T-cell (primary cell): ENCODE results near the gene HACD4. TPM values are rescaled to one million over a fixed set of nuclear protein-coding genes. Genes with fewer than 3 reads are reported as not detected.
"Not testable (repeated sequence)": the region's sequence is repeated elsewhere in the genome, so short reads cannot be mapped to it uniquely, and the experiment has no call there.

Experiments used
- ATAC-seq, 4 experiments: fragments of 200-7000 bp in 3 of 4; fragments of 150-1000 bp in 1 of 4; cut with Tn5 transposase; replicated peaks in 1 of 4; 1 replicate in 3 of 4; 2 replicates in 1 of 4; pipeline ENCODE4 v1.10.0; 2021; ENCODE audit warnings: moderate library complexity in 3 of 4, mild to moderate bottlenecking in 2 of 4, moderate number of reproducible peaks in 1 of 4
- CTCF ChIA-PET, 2 donors: fragments of 300-600 bp; sonication (Branson Sonifier 250); formaldehyde crosslinking; loops; one replicate each; lab custom pipeline; 2022; ENCODE audit warnings: antibody characterized with exemption in 2 of 2; lab: Charles Lee
- POLR2A ChIA-PET, 2 donors: fragments of 300-600 bp; sonication (Branson Sonifier 250); formaldehyde crosslinking; loops; one replicate each; lab custom pipeline; 2022; ENCODE audit warnings: antibody characterized with exemption in 2 of 2; lab: Charles Lee
- DNase-seq, 35 experiments: peaks; one replicate each; pipeline versions ENCODE4 v3.0.0 to v3.0.0-alpha.2; 2013 to 2023
- H3K27ac ChIP-seq: one replicate; pipeline ENCODE4 v1.5.1; 2013; ENCODE audit warnings: low read length
- H3K27me3 ChIP-seq, 2 experiments: replicated peaks in 1 of 2; 1 replicate in 1 of 2; 2 replicates in 1 of 2; pipeline versions ENCODE4 v1.6.1 to v1.7.0; 2013; ENCODE audit warnings: low read length in 1 of 2, mixed read lengths in 1 of 2; ENCODE audit not compliant: control insufficient read depth in 2 of 2, insufficient read depth in 2 of 2; ENCODE audit errors: extremely low read depth in 1 of 2
- H3K36me3 ChIP-seq, 2 donors: 1 replicate in 1 of 2; 2 replicates in 1 of 2; pipeline versions ENCODE4 v1.6.1 to v1.7.0; 2013; ENCODE audit warnings: low read length in 1 of 2; ENCODE audit not compliant: control insufficient read depth in 2 of 2, insufficient read depth in 1 of 2; ENCODE audit errors: extremely low read depth in 1 of 2
- H3K4me1 ChIP-seq, 2 experiments: 1 replicate in 1 of 2; 2 replicates in 1 of 2; pipeline versions ENCODE4 v1.6.1 to v1.7.0; 2013; ENCODE audit warnings: low read length in 2 of 2, mixed read lengths in 1 of 2; ENCODE audit not compliant: insufficient read depth in 2 of 2, control insufficient read depth in 1 of 2; ENCODE audit errors: extremely low read depth in 1 of 2
- H3K4me3 ChIP-seq, 2 donors: 1 replicate in 1 of 2; 2 replicates in 1 of 2; pipeline versions ENCODE4 v1.5.1 to v1.7.0; 2013; ENCODE audit warnings: mild to moderate bottlenecking in 2 of 2, low read length in 1 of 2, moderate library complexity in 1 of 2; ENCODE audit not compliant: control insufficient read depth in 1 of 2; ENCODE audit errors: extremely low read depth in 1 of 2
- H3K9me3 ChIP-seq: 2 replicates; pipeline ENCODE4 v1.7.0; 2013
- H3K27ac Mint-ChIP-seq, 2 donors: one replicate each; pipeline ENCODE4 v1.8.0; 2020 to 2021; ENCODE audit warnings: mild to moderate bottlenecking in 2 of 2, mixed read lengths in 2 of 2
- H3K27me3 Mint-ChIP-seq, 2 donors: one replicate each; pipeline ENCODE4 v1.8.0; 2021 to 2022; ENCODE audit warnings: mixed read lengths in 2 of 2
- H3K36me3 Mint-ChIP-seq: one replicate; pipeline ENCODE4 v1.8.0; 2021; ENCODE audit warnings: mixed read lengths
- H3K4me1 Mint-ChIP-seq, 3 donors: one replicate each; pipeline ENCODE4 v1.8.0; 2020 to 2022; ENCODE audit warnings: mixed read lengths in 3 of 3, mild to moderate bottlenecking in 1 of 3
- H3K4me3 Mint-ChIP-seq, 3 donors: one replicate each; pipeline ENCODE4 v1.8.0; 2020 to 2022; ENCODE audit warnings: mild to moderate bottlenecking in 3 of 3, mixed read lengths in 3 of 3, moderate library complexity in 3 of 3
- H3K9me3 Mint-ChIP-seq, 3 donors: one replicate each; pipeline ENCODE4 v1.8.0; 2020 to 2022; ENCODE audit warnings: mixed read lengths in 3 of 3
- WGBS: methylation state at CpG from one replicate; pipeline ENCODE4 v1.1.5; 2013; ENCODE audit warnings: missing lambda C conversion rate; ENCODE audit not compliant: insufficient coverage; 5-methylcytosine and 5-hydroxymethylcytosine counted together
- total RNA-seq, 35 experiments: library from RNA in 6 of 35; stranded (reverse) in 6 of 35; fragments of 120-200 nt in 1 of 35; gene quantifications; one replicate each; pipeline versions ENCODE4 v1.2.1 to v1.2.4 and lab custom pipeline; 2013 to 2026

HACD4 gene
- total RNA-seq, 5 donors from 2014 or later (not counting 1 experiment from before 2014, with no cell fraction given), result 8.9 to 11.8 (median 10.2) TPM

GRCh38 chr9:20973246-20973947 lies 58.0 kb downstream of the HACD4 start:
- H3K27me3 ChIP-seq, H3K4me3 ChIP-seq, H3K4me1 ChIP-seq, H3K27ac Mint-ChIP-seq, H3K27me3 Mint-ChIP-seq, H3K27ac ChIP-seq, ATAC-seq, H3K9me3 ChIP-seq, H3K4me3 Mint-ChIP-seq, H3K36me3 ChIP-seq, H3K9me3 Mint-ChIP-seq, POLR2A ChIA-PET, H3K4me1 Mint-ChIP-seq, DNase-seq: not testable (repeated sequence)
- peaks cover 44% of the 10 kb centered on the region for H3K36me3 Mint-ChIP-seq
- CTCF ChIA-PET, result interaction anchor here in 1 of 2 donors (1.4 kb wide), 1 partner anchor 32 kb away, joined by 3 read pairs; no protein-coding TSS in a partner anchor
- WGBS, result 94% methylated on average over 2 of the region's 2 CpGs

GRCh38 chr9:20972684-20973083 lies 58.8 kb downstream of the HACD4 start:
- Mint-ChIP-seq H3K4me3 (no peak overlapping the region), H3K9me3 (peaks cover 0 to 8% (median 4%) of the 10 kb centered on the region in 3 donors), H3K27me3 (no peaks in the 10 kb centered on the region), H3K36me3 (peaks cover 37% of the 10 kb centered on the region), H3K4me1 (peaks cover 0 to 2% (median 0%) of the 10 kb centered on the region in 3 donors), H3K27ac (no peak overlapping the region)
- Histone ChIP-seq H3K4me3 (no peak overlapping the region), H3K4me1 (no peaks in the 10 kb centered on the region), H3K36me3 (peaks cover 0 to 8% of the 10 kb centered on the region in 2 donors), H3K27me3 (no peaks in the 10 kb centered on the region), H3K27ac (no peak overlapping the region), H3K9me3 (peaks cover 7% of the 10 kb centered on the region)
- 89% methylated on average over 1 of the region's 1 CpG for WGBS
- DNase-seq, result no peak
- ChIA-PET CTCF (interaction anchor here (1.0 to 1.4 kb wide), 2 partner anchors 11 to 32 kb away, joined by 3 read pairs; no protein-coding TSS in a partner anchor), POLR2A (interaction anchor here in 1 of 2 donors (0.5 kb wide), 1 partner anchor 14 kb away, joined by 9 read pairs; no protein-coding TSS in a partner anchor)
- no peak for ATAC-seq

- DNase-seq (no peak), ATAC-seq (no peak)
- ChIA-PET CTCF (interaction anchor here in 1 of 2 donors (1.4 kb wide), 1 partner anchor 21 kb away, joined by 3 read pairs; no protein-coding TSS in a partner anchor), POLR2A (no interaction called here)
- Mint-ChIP-seq H3K4me1 (no peaks in the 10 kb centered on the region), H3K4me3 (no peak overlapping the region), H3K9me3 (peaks cover 0 to 5% (median 0%) of the 10 kb centered on the region in 3 donors), H3K36me3 (peaks cover 42% of the 10 kb centered on the region), H3K27ac (no peak overlapping the region), H3K27me3 (no peaks in the 10 kb centered on the region)
- Histone ChIP-seq H3K36me3 (no peaks in the 10 kb centered on the region), H3K27ac (no peak overlapping the region), H3K4me3 (no peak overlapping the region), H3K4me1 (no peaks in the 10 kb centered on the region), H3K9me3 (no peaks in the 10 kb centered on the region), H3K27me3 (no peaks in the 10 kb centered on the region)
- WGBS, result 100% methylated on average over 2 of the region's 4 CpGs
These were observed 68.8 kb downstream of the HACD4 start for GRCh38 chr9:20962536-20963225.

GRCh38 chr9:20950707-20951106 lies 80.7 kb downstream of the HACD4 start:
- Histone ChIP-seq H3K9me3 (no peaks in the 10 kb centered on the region), H3K27me3 (no peaks in the 10 kb centered on the region), H3K36me3 (peaks cover 2 to 24% of the 10 kb centered on the region in 2 donors), H3K4me3 (no peak overlapping the region), H3K4me1 (no peaks in the 10 kb centered on the region), H3K27ac (no peak overlapping the region)
- H3K4me1 Mint-ChIP-seq, result no peaks in the 10 kb centered on the region
- ATAC-seq, result no peak
- no peaks in the 10 kb centered on the region for H3K27me3 Mint-ChIP-seq
- POLR2A ChIA-PET, result no interaction called here
- no peak overlapping the region for H3K27ac Mint-ChIP-seq
- no peaks in the 10 kb centered on the region for H3K9me3 Mint-ChIP-seq
- no CpG with 5 or more reads among the region's 2 CpGs for WGBS
- DNase-seq, result no peak
- peaks cover 44% of the 10 kb centered on the region for H3K36me3 Mint-ChIP-seq
- no peak overlapping the region for H3K4me3 Mint-ChIP-seq
- CTCF ChIA-PET, result no interaction called here

Other genes starting within 250 kb of the HACD4 start
- not detected for gene IFNB1, start 46.3 kb upstream of the HACD4 start, total RNA-seq
- gene IFNW1, start 110.2 kb upstream of the HACD4 start, total RNA-seq, result not detected
- gene IFNA21, start 135.0 kb upstream of the HACD4 start, total RNA-seq, result not detected
- not detected for gene IFNA4, start 155.9 kb upstream of the HACD4 start, total RNA-seq
- gene IFNA7, start 170.6 kb upstream of the HACD4 start, total RNA-seq, result not detected
- gene IFNA10, start 175.5 kb upstream of the HACD4 start, total RNA-seq, result not detected
- not detected for gene IFNA16, start 185.7 kb upstream of the HACD4 start, total RNA-seq
- not detected for gene IFNA17, start 196.6 kb upstream of the HACD4 start, total RNA-seq
- gene IFNA14, start 208.4 kb upstream of the HACD4 start, total RNA-seq, result not detected